Erythroblast (primary cell): ENCODE results near the gene ZNF319.

Experiments used
- DNase-seq, 2 experiments: peaks; one replicate each; lab custom pipeline; 2025; lab: John Stamatoyannopoulos, UW
- GATA1 ChIP-seq: IDR thresholded peaks from 2 replicates; pipeline ENCODE4 v1.6.1; 2011; ENCODE audit warnings: low read depth, mild to moderate bottlenecking, control low read depth, low read length, moderate library complexity
- POLR2A ChIP-seq: IDR thresholded peaks from 2 replicates; pipeline ENCODE4 v1.6.1; 2011; ENCODE audit warnings: mild to moderate bottlenecking, low read length

ZNF319 gene

GRCh38 chr16:57999971-58000705, at the start of gene ZNF319:
Gene ZNF319 (minus strand): TSS chr16:58000672. CDS start chr16:57998265, 2,407 bp downstream.
- TF ChIP-seq POLR2A = no peak
- TF ChIP-seq GATA1 = no peak
- no peak for DNase-seq

DNA sequence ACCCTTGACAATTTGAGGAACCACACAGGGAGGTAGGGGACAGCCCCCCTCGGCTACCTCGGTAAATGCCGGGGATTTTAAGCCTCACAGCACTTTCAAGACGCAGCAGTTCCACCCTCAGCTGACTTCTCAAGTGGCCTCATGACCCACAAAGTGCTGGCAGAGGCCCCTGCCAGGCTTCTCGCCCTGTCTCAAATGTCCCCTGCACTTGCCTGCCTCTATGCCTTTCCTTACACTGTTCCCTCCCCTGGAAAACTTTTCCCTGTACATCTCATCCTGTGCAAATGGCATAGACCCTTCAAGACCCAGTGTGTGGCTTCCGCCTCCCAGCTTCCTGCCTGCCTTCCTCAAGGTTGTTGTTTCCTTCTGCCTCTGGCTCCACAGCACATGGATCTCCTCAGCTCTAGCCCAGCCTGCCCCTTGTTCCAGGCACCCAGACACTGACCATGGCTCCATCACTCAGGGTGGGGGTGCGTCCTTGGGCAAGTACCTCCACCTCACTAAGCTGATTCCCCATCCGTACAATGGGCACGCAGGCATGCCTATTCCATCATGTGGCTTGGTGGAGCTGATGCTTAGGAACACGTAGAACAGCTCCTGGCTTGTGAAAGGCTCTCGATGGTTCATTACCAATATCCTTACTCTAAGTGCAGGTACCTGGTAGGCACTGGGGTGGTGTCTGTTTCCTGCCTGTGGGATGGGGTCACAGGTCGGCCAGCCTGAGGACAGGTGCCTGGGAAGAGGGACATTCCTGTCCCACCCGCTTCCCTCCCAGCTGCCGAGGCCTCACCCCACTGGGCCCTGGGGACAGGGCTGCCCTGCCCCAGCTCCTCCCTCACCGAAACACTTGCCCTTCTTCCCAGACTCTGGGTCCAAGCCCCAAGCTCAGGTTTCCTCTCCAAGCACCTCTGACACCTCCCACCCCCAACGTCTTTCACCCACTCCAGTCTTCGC, 49.0 kb upstream of the ZNF319 start:
- no peak for TF ChIP-seq GATA1
- TF ChIP-seq POLR2A = no peak
- no peak for DNase-seq

GRCh38 chr16:58048494-58049231, 48.2 kb upstream of the ZNF319 start:
- no peak for DNase-seq
- TF ChIP-seq GATA1 (no peak), POLR2A (no peak)

DNA sequence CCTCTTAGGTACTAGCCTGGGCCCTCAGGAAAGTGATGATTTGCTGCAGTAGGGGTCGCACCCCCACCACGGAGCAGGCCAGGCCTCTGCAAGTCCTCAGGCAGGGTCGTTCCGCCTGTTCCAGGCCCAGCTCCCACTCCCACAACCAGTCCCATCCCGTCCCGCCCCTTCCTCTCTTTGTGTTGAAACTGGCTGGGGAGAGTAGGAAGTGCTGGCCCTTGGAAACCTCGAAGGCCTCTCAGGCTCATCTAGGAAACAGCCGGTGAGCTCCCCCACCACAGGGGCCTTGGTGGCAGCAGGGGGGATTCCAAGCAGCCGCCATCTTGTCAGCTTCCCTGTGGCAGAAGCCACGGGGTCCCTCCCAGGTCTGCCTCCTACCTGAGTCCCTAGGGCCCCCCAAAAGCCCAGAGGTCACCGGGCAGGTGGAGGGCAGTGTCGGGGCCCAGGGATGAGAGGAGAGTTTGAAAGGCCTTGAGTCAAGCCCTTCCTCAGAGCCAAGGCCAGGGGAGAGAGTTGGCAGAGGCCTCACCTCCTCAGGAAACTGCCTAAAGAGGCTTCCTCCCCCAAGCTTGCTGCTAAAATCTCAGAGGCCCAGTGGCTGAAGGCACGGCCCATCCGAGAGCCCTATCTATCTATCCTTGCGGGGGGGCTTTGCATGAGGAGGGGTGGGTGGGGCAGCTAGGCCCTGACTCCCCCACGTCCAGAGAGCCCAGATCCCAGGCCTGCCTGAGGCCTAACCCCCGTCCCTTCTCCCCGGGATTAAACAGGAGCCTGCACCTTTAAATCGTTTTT, 47.3 kb upstream of the ZNF319 start:
- no peak for DNase-seq
- TF ChIP-seq POLR2A (no peak), GATA1 (no peak)

DNA sequence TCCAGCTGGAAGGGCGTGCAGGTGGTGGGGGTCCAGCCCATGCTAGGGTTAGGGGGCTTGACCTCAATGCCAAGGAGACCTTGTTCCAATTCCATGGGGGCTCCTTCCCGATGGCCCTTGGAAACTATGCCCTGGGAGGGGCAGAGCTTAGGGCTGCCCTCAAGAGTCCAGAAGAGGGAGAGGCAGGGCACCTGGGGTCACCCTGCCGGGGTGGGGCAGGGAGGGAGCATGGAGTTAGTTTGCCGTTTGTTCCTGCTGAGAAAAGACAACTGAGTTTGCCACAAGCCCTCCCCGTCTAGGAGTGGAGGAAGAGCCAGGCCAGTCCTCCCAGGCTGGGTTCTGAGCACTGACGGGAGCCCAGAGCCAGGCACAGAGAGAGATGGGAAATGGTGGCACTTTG, 46.5 kb upstream of the ZNF319 start:
- no peak for DNase-seq
- TF ChIP-seq GATA1 (no peak), POLR2A (no peak)

GRCh38 chr16:58046054-58046881, 45.8 kb upstream of the ZNF319 start:
- DNase-seq = no peak
- no peak for TF ChIP-seq GATA1

GRCh38 chr16:58045096-58045495, 44.6 kb upstream of the ZNF319 start:
- no peak for TF ChIP-seq POLR2A
- TF ChIP-seq GATA1 = no peak
- DNase-seq = no peak

GRCh38 chr16:58044266-58045019, 44.0 kb upstream of the ZNF319 start:
- TF ChIP-seq POLR2A (no peak), GATA1 (no peak)
- no peak for DNase-seq

DNA sequence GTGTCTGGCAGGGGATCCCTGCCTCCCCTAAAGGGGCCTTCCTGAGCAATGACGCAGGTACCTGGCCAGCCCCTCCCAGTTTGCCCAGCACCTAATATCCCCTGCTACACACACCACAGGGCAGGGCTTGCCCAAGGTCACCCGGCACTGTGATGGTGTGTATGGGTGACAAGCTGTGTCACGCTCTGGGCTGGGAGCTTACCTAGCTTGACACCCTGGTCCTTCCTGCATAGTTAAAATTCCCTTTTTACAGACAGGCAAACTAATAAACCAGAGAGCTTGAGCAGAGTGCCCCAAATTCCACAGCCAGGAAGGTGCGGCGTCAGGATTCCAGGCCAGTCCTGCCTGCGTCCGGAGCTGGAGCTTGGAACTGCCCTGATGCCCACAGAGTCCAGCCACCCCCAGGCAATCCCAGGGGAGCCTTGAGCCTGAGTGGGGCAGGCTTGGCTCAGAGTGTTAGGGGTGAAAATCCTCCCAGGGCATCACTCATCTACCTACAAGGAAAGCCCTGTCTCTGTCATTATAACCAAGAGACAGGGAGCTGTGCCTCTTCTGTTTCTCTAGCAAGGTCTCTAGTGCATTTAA, 43.2 kb upstream of the ZNF319 start:
- no peak for DNase-seq
- no peak for TF ChIP-seq POLR2A
- no peak for TF ChIP-seq GATA1

- no peak for TF ChIP-seq POLR2A
- no peak for TF ChIP-seq GATA1
Observed at GRCh38 chr16:58042886-58043515, 42.5 kb upstream of the ZNF319 start.

More at GRCh38 chr16:58042886-58043515, 42.5 kb upstream of the ZNF319 start:
- DNase-seq = no peak
